MCF 10A (cell line): ENCODE measurements around the gene USP48. TPM values are rescaled to one million over a fixed set of nuclear protein-coding genes. Genes with fewer than 3 reads are reported as not detected.

ENCODE experiments used
- BruUV-seq: library from RNA; stranded (reverse); fragments of 400-500 nt; replicated peaks from 2 replicates; lab custom pipeline; 2021; lab: Mats Ljungman, UMichigan
- CTCF ChIA-PET: fragments of 300-600 bp; sonication (Branson Sonifier 250); formaldehyde crosslinking; extraction: SDS; loops from one replicate; lab custom pipeline; 2021; ENCODE audit warnings: antibody characterized with exemption, inconsistent platforms; lab: Yijun Ruan, JAX
- POLR2A ChIA-PET: fragments of 300-600, 350-650 bp; sonication (Branson Sonifier 250); formaldehyde crosslinking; extraction: SDS; loops from one replicate; lab custom pipeline; 2020; ENCODE audit warnings: antibody characterized with exemption, inconsistent platforms; lab: Yijun Ruan, JAX
- DNase-seq: peaks from one replicate; pipeline ENCODE4 v3.0.0-alpha.2; 2018; ENCODE audit not compliant: unreplicated experiment
- H3K27ac Mint-ChIP-seq: one replicate; pipeline ENCODE4 v1.8.0; 2022; ENCODE audit warnings: mild to moderate bottlenecking, low read depth, mixed read lengths; ENCODE audit not compliant: unreplicated experiment
- H3K27me3 Mint-ChIP-seq: one replicate; pipeline ENCODE4 v1.8.0; 2022; ENCODE audit warnings: mixed read lengths; ENCODE audit not compliant: insufficient read depth, unreplicated experiment
- H3K36me3 Mint-ChIP-seq: one replicate; pipeline ENCODE4 v1.8.0; 2022; ENCODE audit warnings: mild to moderate bottlenecking, moderate library complexity, mixed read lengths; ENCODE audit not compliant: insufficient read depth, unreplicated experiment
- H3K4me1 Mint-ChIP-seq: one replicate; pipeline ENCODE4 v1.8.0; 2022; ENCODE audit warnings: mixed read lengths; ENCODE audit not compliant: insufficient read depth, unreplicated experiment
- H3K4me3 Mint-ChIP-seq: one replicate; pipeline ENCODE4 v1.8.0; 2022; ENCODE audit warnings: mild to moderate bottlenecking, moderate library complexity, mixed read lengths; ENCODE audit not compliant: unreplicated experiment
- H3K9me3 Mint-ChIP-seq: one replicate; pipeline ENCODE4 v1.8.0; 2022; ENCODE audit warnings: mixed read lengths; ENCODE audit not compliant: unreplicated experiment
- CTCF ChIP-seq: fragments of 200-600 bp; IDR thresholded peaks from one replicate; pipeline ENCODE4 v1.8.0; 2022; ENCODE audit warnings: antibody characterized with exemption, mild to moderate bottlenecking; ENCODE audit not compliant: unreplicated experiment
- intact Hi-C: fragments of 100-400 bp; cut with micrococcal nuclease; formaldehyde crosslinking; loops from 2 replicates; pipeline ENCODE4 v1.14.1; 2022
- total RNA-seq: library from RNA; stranded (reverse); gene quantifications from 2 replicates; pipeline ENCODE4 v1.2.3, GENCODE V29; 2022

USP48 gene
- total RNA-seq, 1 experiment from 2014 or later: 64.8 TPM

- POLR2A ChIA-PET: no interaction called here
Observed at GRCh38 chr1:21628798-21629393, 154.1 kb downstream of the USP48 start.

More at GRCh38 chr1:21628798-21629393, 154.1 kb downstream of the USP48 start:
- H3K9me3 Mint-ChIP-seq: no peaks in the 10 kb centered on the region
- no TSS peak for BruUV-seq
- H3K27me3 Mint-ChIP-seq: no peaks in the 10 kb centered on the region
- no peak for DNase-seq
- H3K4me3 Mint-ChIP-seq: no peak overlapping the region
- H3K36me3 Mint-ChIP-seq: no peaks in the 10 kb centered on the region
- intact Hi-C loops: no loop called here
- CTCF ChIA-PET: interaction anchor here (0.9 kb wide), 1 partner anchor 260 kb away, joined by 3 read pairs; no protein-coding TSS in a partner anchor
- no peak for TF ChIP-seq CTCF
- peaks cover 5% of the 10 kb centered on the region for H3K4me1 Mint-ChIP-seq
- H3K27ac Mint-ChIP-seq: no peak overlapping the region

Other genes starting within 250 kb of the USP48 start
- gene RAP1GAP, start 113.8 kb downstream of the USP48 start, total RNA-seq: 0.22 TPM in 1 of 2 replicates, not detected in the other
- not detected in 2 replicates for gene LDLRAD2, start 29.1 kb upstream of the USP48 start, total RNA-seq
- gene HSPG2, start 154.2 kb upstream of the USP48 start, total RNA-seq: 51.2 and 58.9 TPM in 2 replicates
- gene CELA3B, start 193.9 kb upstream of the USP48 start, total RNA-seq: not detected in 2 replicates
- not detected in 2 replicates for gene CELA3A, start 218.5 kb upstream of the USP48 start, total RNA-seq